HepG2 (cell line): ENCODE measurements around the gene ZNF318. TPM values are rescaled to one million over a fixed set of nuclear protein-coding genes. Genes with fewer than 3 reads are reported as not detected.

Experiments used
- FOXM1 ChIP-seq: sonication (generic); formaldehyde crosslinking; IDR thresholded peaks from 2 replicates; pipeline ENCODE4 v1.5.0; 2020; ENCODE audit warnings: missing genetic modification reagents
- IRF2 ChIP-seq: IDR thresholded peaks from 2 replicates; pipeline ENCODE4 v1.6.1; 2018; ENCODE audit warnings: missing genetic modification reagents, missing compliant biosample characterization
- MLXIP ChIP-seq: sonication (generic); formaldehyde crosslinking; IDR thresholded peaks from 2 replicates; pipeline ENCODE4 v1.9.0; 2021; ENCODE audit warnings: missing genetic modification reagents, borderline replicate concordance
- NR2C2 ChIP-seq: sonication (generic); formaldehyde crosslinking; IDR thresholded peaks from 2 replicates; pipeline ENCODE4 v1.4.0; 2020; ENCODE audit warnings: missing genetic modification reagents, mild to moderate bottlenecking, moderate library complexity, borderline replicate concordance
- PAXIP1 ChIP-seq: sonication (generic); formaldehyde crosslinking; conservative IDR thresholded peaks from 2 replicates; pipeline ENCODE4 v1.4.0; 2020; ENCODE audit warnings: mild to moderate bottlenecking, missing genetic modification reagents, moderate library complexity
- PITX1 ChIP-seq: sonication (generic); formaldehyde crosslinking; IDR thresholded peaks from 2 replicates; pipeline ENCODE4 v1.5.1; 2020; ENCODE audit warnings: mild to moderate bottlenecking, missing genetic modification reagents
- SKI ChIP-seq: fragments of 450-650 bp; IDR thresholded peaks from one replicate; pipeline ENCODE4 v1.6.1; 2018; ENCODE audit warnings: mild to moderate bottlenecking; ENCODE audit not compliant: partially characterized antibody
- ZBTB42 ChIP-seq: sonication (generic); formaldehyde crosslinking; IDR thresholded peaks from 2 replicates; pipeline ENCODE4 v1.5.0; 2020; ENCODE audit warnings: mild to moderate bottlenecking, missing genetic modification reagents
- ZNF280D ChIP-seq: sonication (generic); formaldehyde crosslinking; IDR thresholded peaks from 2 replicates; pipeline ENCODE4 v1.5.1; 2020; ENCODE audit warnings: mild to moderate bottlenecking, missing genetic modification reagents
- ZNF383 ChIP-seq: sonication (generic); formaldehyde crosslinking; IDR thresholded peaks from 2 replicates; pipeline ENCODE4 v1.4.0; 2020; ENCODE audit warnings: missing genetic modification reagents, mild to moderate bottlenecking, borderline replicate concordance
- ZSCAN29 ChIP-seq: sonication (generic); formaldehyde crosslinking; conservative IDR thresholded peaks from 2 replicates; pipeline ENCODE4 v1.4.0; 2020; ENCODE audit warnings: mild to moderate bottlenecking, missing genetic modification reagents
- polyA plus RNA-seq, 8 experiments: library from polyadenylated mRNA; depleted of rRNA in 3 of 8; stranded (reverse) in 7 of 8; unstranded in 1 of 8; fragments of >200 nt; fragmentation: Illumina TruSeq in 4 of 8; extraction: Trizol in 4 of 8; gene quantifications; 2 replicates each; pipeline versions ENCODE4 v1.2.1 to v1.2.3, GENCODE V29; 2011 to 2016; ENCODE audit warnings: low read depth in 4 of 8, missing spikeins in 1 of 8, mixed read lengths in 1 of 8; ENCODE audit not compliant: insufficient read depth in 1 of 8
- total RNA-seq, 5 experiments: library from RNA; depleted of rRNA; stranded (reverse); fragments of >200 nt; fragmentation: Illumina TruSeq; extraction: Trizol; gene quantifications; 2 replicates each; pipeline ENCODE4 v1.2.3, GENCODE V29; 2016; ENCODE audit warnings: low read depth in 1 of 5
- TF ChIP-seq, protein P1 (sequence below): sonication (generic); formaldehyde crosslinking; IDR thresholded peaks from 2 replicates; pipeline ENCODE4 v1.4.0; 2020; ENCODE audit warnings: mild to moderate bottlenecking, missing genetic modification reagents
- TF ChIP-seq, protein P2 (sequence below): sonication (generic); formaldehyde crosslinking; IDR thresholded peaks from 2 replicates; pipeline ENCODE4 v1.8.1; 2023; ENCODE audit warnings: mild to moderate bottlenecking, moderate library complexity, missing genetic modification reagents

Gene ZNF318
- total and polyA plus RNA-seq, 2 of the 13 experiments (the other 11 are each of a cell fraction or from before 2014, with no cell fraction given) = 13.0 to 14.5 TPM

DNA sequence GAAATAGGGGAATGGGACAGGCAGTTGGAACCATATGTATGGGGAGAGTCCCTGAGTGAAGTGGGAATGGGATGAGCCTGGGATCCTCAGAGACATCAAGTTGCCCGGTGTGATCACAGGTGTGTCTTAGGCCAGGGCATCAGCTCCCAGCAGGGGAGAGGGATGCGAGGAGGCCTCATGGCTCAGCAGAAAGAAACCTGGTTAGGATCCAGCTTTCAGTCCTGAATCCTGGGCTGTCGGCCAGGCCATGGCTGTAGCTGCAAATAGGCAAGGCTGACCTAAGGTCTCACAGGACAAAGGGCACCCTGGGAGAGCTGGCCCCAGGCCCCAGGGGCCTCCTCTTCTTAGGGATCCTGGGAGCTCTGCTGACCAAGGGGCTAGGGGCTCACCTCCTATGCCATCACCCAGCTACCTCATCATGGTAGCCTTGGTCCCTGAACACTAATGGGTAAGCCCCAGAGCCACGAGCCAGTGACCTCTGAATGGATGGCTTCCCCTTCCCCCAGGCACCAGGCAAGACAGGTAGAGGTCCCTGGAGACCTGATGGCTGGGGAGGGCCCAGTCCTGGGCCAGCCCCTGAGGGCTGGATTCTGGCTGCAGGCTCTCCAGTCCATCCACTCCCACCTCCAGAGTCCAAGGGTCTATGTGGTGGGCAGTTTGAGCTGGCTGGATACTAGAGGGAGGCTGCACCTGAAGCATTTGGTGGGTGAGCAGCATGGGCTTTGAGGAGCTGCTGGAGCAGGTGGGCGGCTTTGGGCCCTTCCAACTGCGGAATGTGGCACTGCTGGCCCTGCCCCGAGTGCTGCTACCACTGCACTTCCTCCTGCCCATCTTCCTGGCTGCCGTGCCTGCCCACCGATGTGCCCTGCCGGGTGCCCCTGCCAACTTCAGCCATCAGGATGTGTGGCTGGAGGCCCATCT, 71.5 kb downstream of the ZNF318 start, which contains the start of gene SLC22A7 (continued):
- TF ChIP-seq, protein P1, sequence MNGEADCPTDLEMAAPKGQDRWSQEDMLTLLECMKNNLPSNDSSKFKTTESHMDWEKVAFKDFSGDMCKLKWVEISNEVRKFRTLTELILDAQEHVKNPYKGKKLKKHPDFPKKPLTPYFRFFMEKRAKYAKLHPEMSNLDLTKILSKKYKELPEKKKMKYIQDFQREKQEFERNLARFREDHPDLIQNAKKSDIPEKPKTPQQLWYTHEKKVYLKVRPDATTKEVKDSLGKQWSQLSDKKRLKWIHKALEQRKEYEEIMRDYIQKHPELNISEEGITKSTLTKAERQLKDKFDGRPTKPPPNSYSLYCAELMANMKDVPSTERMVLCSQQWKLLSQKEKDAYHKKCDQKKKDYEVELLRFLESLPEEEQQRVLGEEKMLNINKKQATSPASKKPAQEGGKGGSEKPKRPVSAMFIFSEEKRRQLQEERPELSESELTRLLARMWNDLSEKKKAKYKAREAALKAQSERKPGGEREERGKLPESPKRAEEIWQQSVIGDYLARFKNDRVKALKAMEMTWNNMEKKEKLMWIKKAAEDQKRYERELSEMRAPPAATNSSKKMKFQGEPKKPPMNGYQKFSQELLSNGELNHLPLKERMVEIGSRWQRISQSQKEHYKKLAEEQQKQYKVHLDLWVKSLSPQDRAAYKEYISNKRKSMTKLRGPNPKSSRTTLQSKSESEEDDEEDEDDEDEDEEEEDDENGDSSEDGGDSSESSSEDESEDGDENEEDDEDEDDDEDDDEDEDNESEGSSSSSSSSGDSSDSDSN (CRISPR knock-in tag) = peak; percentile 54; the same call in 1 of the 2 replicates
- TF ChIP-seq ZSCAN29 (CRISPR knock-in tag) (peak; percentile 74; the same call in 1 of the 2 replicates), PITX1 (CRISPR knock-in tag) (peak; percentile 61), PAXIP1 (CRISPR knock-in tag) (peak; percentile 88), ZNF280D (CRISPR knock-in tag) (0 out of 2 replicates have a peak, but pooled peaks have one; percentile 2), MLXIP (CRISPR knock-in tag) (no peak), ZNF383 (CRISPR knock-in tag) (peak; percentile 83; the same call in 1 of the 2 replicates), FOXM1 (CRISPR knock-in tag) (0 out of 2 replicates have a peak, but pooled peaks have one; percentile 50), SKI (no peak), IRF2 (CRISPR knock-in tag) (0 out of 2 replicates have a peak, but pooled peaks have one; percentile 6), ZBTB42 (CRISPR knock-in tag) (peak; percentile 56; the same call in 1 of the 2 replicates), NR2C2 (peak; percentile 49)
- TF ChIP-seq, protein P2, sequence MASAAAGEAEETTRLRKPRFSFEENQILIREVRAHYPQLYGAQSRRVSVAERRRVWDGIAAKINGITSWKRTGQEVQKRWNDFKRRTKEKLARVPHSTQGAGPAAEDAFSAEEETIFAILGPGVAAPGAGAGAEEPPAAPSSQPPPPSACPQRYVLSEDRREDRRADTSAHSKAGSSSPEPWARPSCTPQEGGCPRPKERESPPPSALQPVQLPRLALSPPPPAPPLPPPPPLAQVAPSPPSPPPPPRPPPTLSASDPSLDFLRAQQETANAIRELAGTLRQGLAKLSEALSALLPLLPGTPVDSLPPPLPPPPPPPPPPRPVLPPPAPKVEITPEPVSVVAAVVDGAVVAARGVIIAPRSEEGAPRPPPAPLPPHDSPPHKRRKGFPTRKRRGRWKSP = 0 out of 2 replicates have a peak, but pooled peaks have one; percentile 25
